CD14-positive monocyte (primary cell): Measurements from ENCODE around the gene CUL4B. TPM values are rescaled to one million over a fixed set of nuclear protein-coding genes. Genes with fewer than 3 reads are reported as not detected.
"Not testable (repeated sequence)": the region's sequence is repeated elsewhere in the genome, so short reads cannot be mapped to it uniquely, and the experiment has no call there.

Experiments
- DNase-seq, 3 donors: peaks; one replicate each; pipeline ENCODE4 v3.0.0-alpha.2; 2011 to 2022
- H2AFZ ChIP-seq: 2 replicates; pipeline ENCODE4 v1.6.0; 2012; ENCODE audit warnings: mild to moderate bottlenecking, low read depth, low read length, inconsistent platforms; ENCODE audit not compliant: insufficient read depth, poor library complexity, severe bottlenecking
- H3K27ac ChIP-seq, 2 donors: 1 replicate in 1 of 2; 2 replicates in 1 of 2; pipeline ENCODE4 v1.5.1; 2012 to 2013; ENCODE audit warnings: low read length in 2 of 2, control low read depth in 1 of 2, inconsistent platforms in 1 of 2, low read depth in 1 of 2, mild to moderate bottlenecking in 1 of 2
- H3K27me3 ChIP-seq, 2 donors: one replicate each; pipeline versions ENCODE4 v1.6.0 to v1.6.1; 2011 to 2013; ENCODE audit warnings: low read length in 2 of 2; ENCODE audit not compliant: control insufficient read depth in 2 of 2, insufficient read depth in 2 of 2
- H3K36me3 ChIP-seq, 2 donors: replicated peaks in 1 of 2; 1 replicate in 1 of 2; 2 replicates in 1 of 2; pipeline versions ENCODE4 v1.5.1 to v1.6.1; 2012 to 2013; ENCODE audit warnings: low read length in 2 of 2, control low read depth in 1 of 2, inconsistent platforms in 1 of 2, mild to moderate bottlenecking in 1 of 2; ENCODE audit not compliant: insufficient read depth in 2 of 2, control insufficient read depth in 1 of 2
- H3K4me1 ChIP-seq, 2 donors: 1 replicate in 1 of 2; 2 replicates in 1 of 2; pipeline versions ENCODE4 v1.5.1 to v1.6.1; 2012 to 2013; ENCODE audit warnings: low read length in 2 of 2, control low read depth in 1 of 2, inconsistent platforms in 1 of 2, mild to moderate bottlenecking in 1 of 2, moderate library complexity in 1 of 2; ENCODE audit not compliant: insufficient read depth in 2 of 2, control insufficient read depth in 1 of 2
- H3K4me2 ChIP-seq: replicated peaks from 2 replicates; pipeline ENCODE3; 2012; ENCODE audit warnings: low read length, moderate library complexity, mild to moderate bottlenecking; ENCODE audit not compliant: poor library complexity, severe bottlenecking; ENCODE audit errors: extremely low read depth
- H3K4me3 ChIP-seq, 3 experiments: fragments of 200-600 bp in 1 of 3; sonication (generic) in 1 of 3; replicated peaks in 1 of 3; 1 replicate in 2 of 3; 2 replicates in 1 of 3; pipeline ENCODE4 v1.5.1; 2011 to 2013; ENCODE audit warnings: low read length in 3 of 3, mild to moderate bottlenecking in 3 of 3, control low read depth in 2 of 3, low read depth in 2 of 3, inconsistent platforms in 1 of 3, moderate library complexity in 1 of 3
- H3K79me2 ChIP-seq: 2 replicates; pipeline ENCODE4 v1.6.0; 2012; ENCODE audit warnings: mild to moderate bottlenecking, control low read depth, inconsistent platforms, low read length, moderate library complexity; ENCODE audit not compliant: insufficient read depth
- H3K9ac ChIP-seq: 2 replicates; pipeline ENCODE4 v1.6.0; 2017; ENCODE audit warnings: low read length, mild to moderate bottlenecking; ENCODE audit not compliant: insufficient read depth, poor library complexity, severe bottlenecking
- H3K9me3 ChIP-seq, 2 donors: replicated peaks in 1 of 2; 1 replicate in 1 of 2; 2 replicates in 1 of 2; pipeline versions ENCODE4 v1.5.1 to v1.6.1; 2012 to 2013; ENCODE audit warnings: low read length in 2 of 2, control low read depth in 1 of 2; ENCODE audit not compliant: control insufficient read depth in 1 of 2, insufficient read depth in 1 of 2
- H4K20me1 ChIP-seq: 2 replicates; pipeline ENCODE4 v1.6.0; 2012; ENCODE audit warnings: mild to moderate bottlenecking, low read length, control low read depth, moderate library complexity; ENCODE audit not compliant: insufficient read depth
- H3K27ac Mint-ChIP-seq, 7 donors: one replicate each; pipeline ENCODE4 v1.8.0; 2020; ENCODE audit warnings: mild to moderate bottlenecking in 7 of 7, mixed read lengths in 7 of 7, moderate library complexity in 6 of 7, inconsistent platforms in 2 of 7
- H3K27me3 Mint-ChIP-seq, 3 donors: one replicate each; pipeline ENCODE4 v1.8.0; 2021 to 2022; ENCODE audit warnings: low read depth in 3 of 3, mild to moderate bottlenecking in 3 of 3, mixed read lengths in 3 of 3, moderate library complexity in 3 of 3, inconsistent platforms in 1 of 3
- H3K36me3 Mint-ChIP-seq, 2 donors: one replicate each; pipeline ENCODE4 v1.8.0; 2020; ENCODE audit warnings: mixed read lengths in 2 of 2, inconsistent platforms in 1 of 2, mild to moderate bottlenecking in 1 of 2
- H3K4me1 Mint-ChIP-seq: one replicate; pipeline ENCODE4 v1.8.0; 2020; ENCODE audit warnings: mild to moderate bottlenecking, mixed read lengths
- H3K4me3 Mint-ChIP-seq, 2 donors: one replicate each; pipeline ENCODE4 v1.8.0; 2020; ENCODE audit warnings: mild to moderate bottlenecking in 2 of 2, mixed read lengths in 2 of 2, moderate library complexity in 1 of 2
- H3K9me3 Mint-ChIP-seq, 7 donors: one replicate each; pipeline ENCODE4 v1.8.0; 2020 to 2022; ENCODE audit warnings: mixed read lengths in 7 of 7, mild to moderate bottlenecking in 6 of 7, moderate library complexity in 6 of 7, inconsistent platforms in 2 of 7
- WGBS: methylation state at CpG from one replicate; pipeline ENCODE4 v1.1.5; 2013; ENCODE audit warnings: missing lambda C conversion rate; ENCODE audit not compliant: insufficient coverage; 5-methylcytosine and 5-hydroxymethylcytosine counted together
- intact Hi-C, 2 donors: fragments of 100-400 bp; cut with micrococcal nuclease; formaldehyde crosslinking; loops; one replicate each; pipeline versions ENCODE4 v1.15.0 to v1.15.1; 2023
- polyA plus RNA-seq, 3 donors: library from polyadenylated mRNA; depleted of rRNA in 1 of 3; unstranded in 2 of 3; stranded (reverse) in 1 of 3; fragments of 300-500 nt in 2 of 3; fragments of >200 nt in 1 of 3; fragmentation: Illumina TruSeq in 2 of 3; gene quantifications; 1 replicate in 2 of 3; 2 replicates in 1 of 3; pipeline ENCODE4 v1.2.3, GENCODE V29; 2012 to 2021
- small RNA-seq: library from RNA; depleted of rRNA; stranded (forward); fragments of <200 nt; gene quantifications from one replicate; pipeline ENCODE3, GENCODE V24; 2012; ENCODE audit warnings: low read depth; ENCODE audit not compliant: insufficient read length
- TF ChIP-seq, protein P1 (sequence below): fragments of 200-600 bp; IDR thresholded peaks from one replicate; pipeline ENCODE4 v1.8.0; 2022; ENCODE audit warnings: antibody characterized with exemption, mild to moderate bottlenecking

The CUL4B gene
- polyA plus RNA-seq, 3 donors: 13.3 to 16.9 (median 15.6) TPM

DNA sequence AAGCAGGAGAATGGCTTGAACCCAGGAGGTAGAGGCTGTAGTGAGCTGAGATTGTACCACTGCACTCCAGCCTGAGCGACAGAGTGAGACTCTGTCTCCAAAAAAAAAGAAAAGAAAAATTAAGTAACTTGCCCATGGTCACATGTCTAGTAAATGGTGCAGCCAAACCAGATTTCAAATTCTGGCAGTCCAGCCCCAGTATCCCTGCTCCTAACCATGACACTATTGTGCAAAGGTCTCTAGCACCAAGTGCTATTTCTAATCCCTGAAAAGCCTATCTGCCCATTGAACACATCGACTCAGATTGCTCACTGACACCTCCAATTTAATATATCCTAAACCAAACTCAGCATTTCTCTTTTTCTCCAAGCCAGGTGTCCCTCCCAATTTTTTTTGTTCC is 84.0 kb downstream of the CUL4B start:
- H4K20me1 ChIP-seq: no peaks in the 10 kb centered on the region
- no peak overlapping the region for H3K4me2 ChIP-seq
- Mint-ChIP-seq H3K4me3 (no peak overlapping the region), H3K27ac (no peak overlapping the region), H3K9me3 (peaks cover 0 to 2% (median 0%) of the 10 kb centered on the region in 7 donors), H3K4me1 (no peaks in the 10 kb centered on the region), H3K27me3 (peaks cover 0 to 19% (median 1%) of the 10 kb centered on the region in 3 donors), H3K36me3 (no peaks in the 10 kb centered on the region)
- TF ChIP-seq, protein P1, sequence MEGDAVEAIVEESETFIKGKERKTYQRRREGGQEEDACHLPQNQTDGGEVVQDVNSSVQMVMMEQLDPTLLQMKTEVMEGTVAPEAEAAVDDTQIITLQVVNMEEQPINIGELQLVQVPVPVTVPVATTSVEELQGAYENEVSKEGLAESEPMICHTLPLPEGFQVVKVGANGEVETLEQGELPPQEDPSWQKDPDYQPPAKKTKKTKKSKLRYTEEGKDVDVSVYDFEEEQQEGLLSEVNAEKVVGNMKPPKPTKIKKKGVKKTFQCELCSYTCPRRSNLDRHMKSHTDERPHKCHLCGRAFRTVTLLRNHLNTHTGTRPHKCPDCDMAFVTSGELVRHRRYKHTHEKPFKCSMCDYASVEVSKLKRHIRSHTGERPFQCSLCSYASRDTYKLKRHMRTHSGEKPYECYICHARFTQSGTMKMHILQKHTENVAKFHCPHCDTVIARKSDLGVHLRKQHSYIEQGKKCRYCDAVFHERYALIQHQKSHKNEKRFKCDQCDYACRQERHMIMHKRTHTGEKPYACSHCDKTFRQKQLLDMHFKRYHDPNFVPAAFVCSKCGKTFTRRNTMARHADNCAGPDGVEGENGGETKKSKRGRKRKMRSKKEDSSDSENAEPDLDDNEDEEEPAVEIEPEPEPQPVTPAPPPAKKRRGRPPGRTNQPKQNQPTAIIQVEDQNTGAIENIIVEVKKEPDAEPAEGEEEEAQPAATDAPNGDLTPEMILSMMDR: no peak
- no peak overlapping the region for H3K4me3 ChIP-seq
- H3K79me2 ChIP-seq: no peaks in the 10 kb centered on the region
- H3K36me3 ChIP-seq: no peaks in the 10 kb centered on the region
- H2AFZ ChIP-seq: no peak overlapping the region
- intact Hi-C loops: no loop called here
- no peak overlapping the region for H3K27ac ChIP-seq
- peaks cover 0 to 2% of the 10 kb centered on the region in 2 donors for H3K27me3 ChIP-seq
- no peaks in the 10 kb centered on the region for H3K4me1 ChIP-seq
- no peak overlapping the region for H3K9ac ChIP-seq
- no peaks in the 10 kb centered on the region for H3K9me3 ChIP-seq
- 100% methylated on average over 1 of the region's 2 CpGs for WGBS
- DNase-seq: no peak

DNA sequence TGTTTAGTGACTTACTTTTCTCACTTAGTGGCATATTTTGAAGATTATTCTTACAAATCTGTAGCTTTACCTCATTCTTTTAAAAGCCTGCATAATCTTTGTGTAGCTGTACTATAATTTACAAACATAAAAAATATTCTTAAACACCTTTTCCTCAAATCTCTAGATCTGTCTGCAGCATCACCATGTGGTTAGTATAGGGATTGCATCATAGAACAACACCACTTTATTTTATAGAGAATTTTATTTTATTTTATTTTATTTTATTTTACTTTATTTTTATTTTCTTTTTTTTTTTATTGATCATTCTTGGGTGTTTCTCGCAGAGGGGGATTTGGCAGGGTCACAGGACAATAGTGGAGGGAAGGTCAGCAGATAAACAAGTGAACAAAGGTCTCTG is 85.3 kb downstream of the CUL4B start:
- no CpG with 5 or more reads among the region's 1 CpG for WGBS

More for the DNA sequence above, 85.3 kb downstream of the CUL4B start:
- H3K9me3 Mint-ChIP-seq, H3K4me1 ChIP-seq, H3K4me3 Mint-ChIP-seq, H3K27ac Mint-ChIP-seq, H4K20me1 ChIP-seq, H3K9ac ChIP-seq, H3K9me3 ChIP-seq, H3K79me2 ChIP-seq, H3K4me2 ChIP-seq, H3K36me3 Mint-ChIP-seq, H3K27ac ChIP-seq, H2AFZ ChIP-seq, H3K27me3 ChIP-seq, H3K4me1 Mint-ChIP-seq, DNase-seq, H3K4me3 ChIP-seq, intact Hi-C loops, H3K36me3 ChIP-seq: not testable (repeated sequence)
- TF ChIP-seq, protein P1: peak; percentile 73
- peaks cover 0 to 13% (median 1%) of the 10 kb centered on the region in 3 donors for H3K27me3 Mint-ChIP-seq

Small RNA genes within 50 kb of the gene (small RNA-seq; reads per million reads assigned to genes)
- gene RNU7-37P: not detected

Other genes starting within 250 kb of the CUL4B start
- 1 to 10 TPM in 1 of 3 donors, under 1 TPM in 2; 0.10 to 1.2 (median 0.51) TPM for gene TMEM255A, start 249.5 kb downstream of the CUL4B start, polyA plus RNA-seq
- under 1 TPM in 1 of 3 donors, not detected in 2; 0.01 TPM for gene ATP1B4, start 198.9 kb downstream of the CUL4B start, polyA plus RNA-seq
- gene LAMP2, start 91.7 kb downstream of the CUL4B start, polyA plus RNA-seq: 100 to 1,000 TPM in 2 of 3 donors, 10 to 100 TPM in 1; 75.8 to 381 (median 330) TPM
- gene MCTS1, start 43.1 kb upstream of the CUL4B start, polyA plus RNA-seq: 10 to 100 TPM; 25.0 to 85.1 (median 74.6) TPM
- gene C1GALT1C1, start 69.1 kb upstream of the CUL4B start, polyA plus RNA-seq: 10 to 100 TPM in 2 of 3 donors, 1 to 10 TPM in 1; 8.3 to 44.3 (median 42.1) TPM